Measurements from ENCODE around the gene ECI2.
"Not testable (repeated sequence)": the region's sequence is repeated elsewhere in the genome, so short reads cannot be mapped to it uniquely, and the experiment has no call there.

Gene ECI2

GRCh38 chr6:4124351-4124750 is 11.0 kb downstream of the ECI2 start:
- no peak for DNase-seq (ENCODE audit: low read depth)
- H3K4me3 ChIP-seq (ENCODE audit: low read depth, low read length), result no peak overlapping the region
- TF ChIP-seq, protein P1, sequence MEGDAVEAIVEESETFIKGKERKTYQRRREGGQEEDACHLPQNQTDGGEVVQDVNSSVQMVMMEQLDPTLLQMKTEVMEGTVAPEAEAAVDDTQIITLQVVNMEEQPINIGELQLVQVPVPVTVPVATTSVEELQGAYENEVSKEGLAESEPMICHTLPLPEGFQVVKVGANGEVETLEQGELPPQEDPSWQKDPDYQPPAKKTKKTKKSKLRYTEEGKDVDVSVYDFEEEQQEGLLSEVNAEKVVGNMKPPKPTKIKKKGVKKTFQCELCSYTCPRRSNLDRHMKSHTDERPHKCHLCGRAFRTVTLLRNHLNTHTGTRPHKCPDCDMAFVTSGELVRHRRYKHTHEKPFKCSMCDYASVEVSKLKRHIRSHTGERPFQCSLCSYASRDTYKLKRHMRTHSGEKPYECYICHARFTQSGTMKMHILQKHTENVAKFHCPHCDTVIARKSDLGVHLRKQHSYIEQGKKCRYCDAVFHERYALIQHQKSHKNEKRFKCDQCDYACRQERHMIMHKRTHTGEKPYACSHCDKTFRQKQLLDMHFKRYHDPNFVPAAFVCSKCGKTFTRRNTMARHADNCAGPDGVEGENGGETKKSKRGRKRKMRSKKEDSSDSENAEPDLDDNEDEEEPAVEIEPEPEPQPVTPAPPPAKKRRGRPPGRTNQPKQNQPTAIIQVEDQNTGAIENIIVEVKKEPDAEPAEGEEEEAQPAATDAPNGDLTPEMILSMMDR (IDR thresholded peaks at IDR 0.05; ENCODE audit: low read depth, low read length, missing control alignments), result no peak

DNA sequence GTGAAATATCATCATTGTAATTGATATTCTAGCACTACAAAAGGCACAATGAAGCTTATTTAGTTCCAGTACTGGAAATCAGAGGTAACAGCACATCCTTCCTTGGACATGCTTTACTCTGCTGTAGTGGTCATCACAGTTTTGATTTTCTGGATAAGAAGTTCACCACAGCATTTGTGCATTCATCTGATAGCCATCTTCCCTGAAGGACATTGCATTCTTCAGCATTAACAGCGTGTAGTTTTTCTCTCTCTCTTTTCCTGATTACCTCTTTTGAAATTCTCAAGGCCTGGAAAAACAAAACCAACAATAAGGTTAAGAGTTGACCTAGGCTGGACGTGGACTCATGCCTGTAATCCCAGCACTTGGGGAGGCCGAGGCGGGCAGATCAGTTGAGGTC is 19.6 kb downstream of the ECI2 start:
- no peak overlapping the region for H3K4me3 ChIP-seq (ENCODE audit: low read depth, low read length)
- TF ChIP-seq, protein P1 (IDR thresholded peaks at IDR 0.05; ENCODE audit: low read depth, low read length, missing control alignments), result no peak
- DNase-seq (ENCODE audit: low read depth), result no peak

GRCh38 chr6:4114123-4114522 is 21.3 kb downstream of the ECI2 start:
- no peak overlapping the region for H3K4me3 ChIP-seq (ENCODE audit: low read depth, low read length)
- DNase-seq (ENCODE audit: low read depth), result no peak
- TF ChIP-seq, protein P1 (IDR thresholded peaks at IDR 0.05; ENCODE audit: low read depth, low read length, missing control alignments), result no peak

GRCh38 chr6:4113649-4114048 is 21.7 kb downstream of the ECI2 start:
- no peak overlapping the region for H3K4me3 ChIP-seq (ENCODE audit: low read depth, low read length)
- TF ChIP-seq, protein P1 (IDR thresholded peaks at IDR 0.05; ENCODE audit: low read depth, low read length, missing control alignments), result no peak

GRCh38 chr6:4112366-4112765 is 23.0 kb downstream of the ECI2 start:
- no peak overlapping the region for H3K4me3 ChIP-seq (ENCODE audit: low read depth, low read length)
- TF ChIP-seq, protein P1 (IDR thresholded peaks at IDR 0.05; ENCODE audit: low read depth, low read length, missing control alignments), result no peak
- no peak for DNase-seq (ENCODE audit: low read depth)

More at GRCh38 chr6:4113649-4114048, 21.7 kb downstream of the ECI2 start:
- DNase-seq (ENCODE audit: low read depth), result no peak

DNA sequence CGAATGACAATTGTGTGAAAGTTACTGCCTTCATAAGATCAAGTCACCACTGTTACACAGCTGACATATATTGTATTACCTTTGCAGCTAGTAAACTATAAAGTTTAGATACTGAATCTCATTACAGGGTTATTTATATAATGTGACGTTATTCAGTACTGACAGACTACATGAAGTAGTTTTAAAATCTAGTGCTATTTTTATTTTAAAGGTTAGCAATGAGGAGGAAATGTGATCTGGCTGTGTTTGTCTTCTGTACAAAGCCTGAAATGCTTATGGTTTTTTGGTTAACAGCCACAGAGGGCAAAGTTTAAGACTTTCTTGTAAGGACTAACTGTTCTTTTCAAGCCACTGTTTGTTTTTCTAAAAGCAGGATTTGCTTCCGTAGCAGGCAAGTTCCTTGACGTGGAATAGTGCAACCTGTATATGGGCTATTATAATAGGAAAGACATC is 26.0 kb downstream of the ECI2 start:
- not testable (repeated sequence) for H3K4me3 ChIP-seq (ENCODE audit: low read depth, low read length); DNase-seq (ENCODE audit: low read depth)

GRCh38 chr6:4108561-4109093 is 26.7 kb downstream of the ECI2 start:
- no peak overlapping the region for H3K4me3 ChIP-seq (ENCODE audit: low read depth, low read length)
- DNase-seq (ENCODE audit: low read depth), result no peak
- TF ChIP-seq, protein P1 (IDR thresholded peaks at IDR 0.05; ENCODE audit: low read depth, low read length, missing control alignments), result no peak
